CD4-positive, CD25-positive, alpha-beta regulatory T cell (primary cell): ENCODE measurements around the gene LUC7L3. TPM values are rescaled to one million over a fixed set of nuclear protein-coding genes. Genes with fewer than 3 reads are reported as not detected.

Experiments used
- ATAC-seq, 2 donors: fragments of 150-1000 bp; cut with Tn5 transposase; one replicate each; pipeline ENCODE4 v1.10.0; 2021; ENCODE audit warnings: low read depth in 2 of 2, moderate number of reproducible peaks in 2 of 2, moderate library complexity in 1 of 2
- DNase-seq, 3 donors: peaks; one replicate each; pipeline versions ENCODE4 v3.0.0 to v3.0.0-alpha.2; 2012 to 2022; ENCODE audit warnings: mixed read lengths in 1 of 3
- H3K27ac ChIP-seq: one replicate; pipeline ENCODE4 v1.7.0; 2013; ENCODE audit warnings: mild to moderate bottlenecking, low read length; ENCODE audit not compliant: insufficient read depth, poor library complexity, severe bottlenecking
- H3K27me3 ChIP-seq: one replicate; pipeline ENCODE4 v1.7.0; 2013; ENCODE audit warnings: low read length; ENCODE audit not compliant: control insufficient read depth, insufficient read depth
- H3K36me3 ChIP-seq: one replicate; pipeline ENCODE4 v1.7.0; 2013; ENCODE audit warnings: mild to moderate bottlenecking, low read length, moderate library complexity; ENCODE audit not compliant: control insufficient read depth, insufficient read depth
- H3K4me1 ChIP-seq: 2 replicates; pipeline ENCODE4 v1.7.0; 2013; ENCODE audit warnings: mild to moderate bottlenecking, low read length; ENCODE audit not compliant: insufficient read depth, control insufficient read depth, poor library complexity, severe bottlenecking
- H3K4me3 ChIP-seq: one replicate; pipeline ENCODE4 v1.7.0; 2013; ENCODE audit warnings: low read depth, mild to moderate bottlenecking, low read length, moderate library complexity
- H3K9me3 ChIP-seq, 2 experiments: 1 replicate in 1 of 2; 2 replicates in 1 of 2; pipeline ENCODE4 v1.7.0; 2013; ENCODE audit warnings: low read length in 2 of 2, mild to moderate bottlenecking in 1 of 2, moderate library complexity in 1 of 2; ENCODE audit not compliant: control insufficient read depth in 2 of 2
- H3K27ac Mint-ChIP-seq, 3 donors: one replicate each; pipeline ENCODE4 v1.8.0; 2020 to 2022; ENCODE audit warnings: mild to moderate bottlenecking in 3 of 3, mixed read lengths in 3 of 3, moderate library complexity in 2 of 3
- H3K27me3 Mint-ChIP-seq: one replicate; pipeline ENCODE4 v1.8.0; 2022; ENCODE audit warnings: mild to moderate bottlenecking, mixed read lengths
- H3K36me3 Mint-ChIP-seq: one replicate; pipeline ENCODE4 v1.8.0; 2020; ENCODE audit warnings: mixed read lengths
- H3K4me1 Mint-ChIP-seq, 4 donors: one replicate each; pipeline ENCODE4 v1.8.0; 2020 to 2022; ENCODE audit warnings: mixed read lengths in 4 of 4, mild to moderate bottlenecking in 1 of 4
- H3K4me3 Mint-ChIP-seq, 4 donors: one replicate each; pipeline ENCODE4 v1.8.0; 2020 to 2022; ENCODE audit warnings: mild to moderate bottlenecking in 4 of 4, mixed read lengths in 4 of 4, moderate library complexity in 3 of 4
- H3K9me3 Mint-ChIP-seq, 7 donors: one replicate each; pipeline ENCODE4 v1.8.0; 2020 to 2022; ENCODE audit warnings: mixed read lengths in 7 of 7, mild to moderate bottlenecking in 3 of 7, moderate library complexity in 2 of 7
- polyA plus RNA-seq, 4 donors: library from polyadenylated mRNA; unstranded; fragments of 300-500 nt; fragmentation: Illumina TruSeq; gene quantifications; one replicate each; pipeline ENCODE4 v1.2.3, GENCODE V29; 2021
- total RNA-seq: library from RNA; stranded (reverse); gene quantifications from one replicate; pipeline ENCODE4 v1.2.3, GENCODE V29; 2022

Gene LUC7L3
- total and polyA plus RNA-seq, 5 donors from 2014 or later = 44.9 to 143 (median 52.6) TPM

GRCh38 chr17:50688245-50688644 lies 31.2 kb upstream of the LUC7L3 start:
- Histone ChIP-seq H3K36me3 (peaks cover 10% of the 10 kb centered on the region), H3K4me3 (no peak overlapping the region), H3K4me1 (no peaks in the 10 kb centered on the region), H3K9me3 (no peaks in the 10 kb centered on the region), H3K27ac (no peak overlapping the region), H3K27me3 (no peaks in the 10 kb centered on the region)
- H3K4me3 Mint-ChIP-seq = no peak overlapping the region
- H3K4me1 Mint-ChIP-seq = peaks cover 0 to 2% (median 0%) of the 10 kb centered on the region in 4 donors
- H3K27ac Mint-ChIP-seq = no peak overlapping the region
- no peaks in the 10 kb centered on the region for H3K9me3 Mint-ChIP-seq
- H3K27me3 Mint-ChIP-seq = peaks cover 7% of the 10 kb centered on the region
- DNase-seq (no peak), ATAC-seq (no peak)
- no peaks in the 10 kb centered on the region for H3K36me3 Mint-ChIP-seq

- no peak overlapping the region for H3K4me3 ChIP-seq
- Mint-ChIP-seq H3K4me3 (no peak overlapping the region), H3K27ac (peak overlapping the region in 1 of 3 donors; percentile 37), H3K36me3 (peaks cover 1% of the 10 kb centered on the region), H3K4me1 (peaks cover 0 to 2% (median under 1%) of the 10 kb centered on the region in 4 donors), H3K27me3 (peaks cover 7% of the 10 kb centered on the region), H3K9me3 (no peaks in the 10 kb centered on the region)
- DNase-seq = no peak
- ATAC-seq = no peak
- H3K9me3 ChIP-seq = no peaks in the 10 kb centered on the region
- H3K36me3 ChIP-seq = peaks cover 18% of the 10 kb centered on the region
- H3K27me3 ChIP-seq = no peaks in the 10 kb centered on the region
- no peak overlapping the region for H3K27ac ChIP-seq
- H3K4me1 ChIP-seq = no peaks in the 10 kb centered on the region
Measured at GRCh38 chr17:50689251-50689650, 30.2 kb upstream of the LUC7L3 start.

GRCh38 chr17:50689956-50690886 lies 29.2 kb upstream of the LUC7L3 start:
- Mint-ChIP-seq H3K4me1 (peaks cover 0 to 4% (median 3%) of the 10 kb centered on the region in 4 donors), H3K36me3 (peaks cover 5% of the 10 kb centered on the region), H3K9me3 (no peaks in the 10 kb centered on the region), H3K27ac (no peak overlapping the region), H3K4me3 (no peak overlapping the region), H3K27me3 (peaks cover 7% of the 10 kb centered on the region)
- no peaks in the 10 kb centered on the region for H3K9me3 ChIP-seq
- no peak overlapping the region for H3K27ac ChIP-seq
- ATAC-seq (no peak), DNase-seq (no peak)
- no peaks in the 10 kb centered on the region for H3K27me3 ChIP-seq
- H3K4me3 ChIP-seq = no peak overlapping the region
- no peaks in the 10 kb centered on the region for H3K4me1 ChIP-seq
- peaks cover 22% of the 10 kb centered on the region for H3K36me3 ChIP-seq

DNA sequence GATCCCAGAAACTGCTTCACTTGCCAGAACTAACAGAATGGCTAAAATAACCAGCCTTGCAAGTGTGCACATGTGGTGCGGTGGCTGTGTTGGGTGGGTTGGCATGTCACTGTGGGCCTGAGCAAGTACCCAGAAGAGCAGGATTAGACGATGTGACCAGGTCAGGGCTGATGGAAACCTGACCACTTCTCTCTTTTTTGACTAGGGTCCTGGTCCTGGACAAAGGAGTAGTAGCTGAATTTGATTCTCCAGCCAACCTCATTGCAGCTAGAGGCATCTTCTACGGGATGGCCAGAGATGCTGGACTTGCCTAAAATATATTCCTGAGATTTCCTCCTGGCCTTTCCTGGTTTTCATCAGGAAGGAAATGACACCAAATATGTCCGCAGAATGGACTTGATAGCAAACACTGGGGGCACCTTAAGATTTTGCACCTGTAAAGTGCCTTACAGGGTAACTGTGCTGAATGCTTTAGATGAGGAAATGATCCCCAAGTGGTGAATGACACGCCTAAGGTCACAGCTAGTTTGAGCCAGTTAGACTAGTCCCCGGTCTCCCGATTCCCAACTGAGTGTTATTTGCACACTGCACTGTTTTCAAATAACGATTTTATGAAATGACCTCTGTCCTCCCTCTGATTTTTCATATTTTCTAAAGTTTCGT lies 28.4 kb upstream of the LUC7L3 start:
- ATAC-seq (no peak), DNase-seq (no peak)
- H3K4me1 Mint-ChIP-seq = peaks cover 2 to 4% (median 3%) of the 10 kb centered on the region in 4 donors
- Histone ChIP-seq H3K27ac (no peak overlapping the region), H3K27me3 (no peaks in the 10 kb centered on the region), H3K4me1 (no peaks in the 10 kb centered on the region), H3K4me3 (no peak overlapping the region), H3K9me3 (no peaks in the 10 kb centered on the region), H3K36me3 (peaks cover 30% of the 10 kb centered on the region)
- peaks cover 7% of the 10 kb centered on the region for H3K27me3 Mint-ChIP-seq
- H3K4me3 Mint-ChIP-seq = no peak overlapping the region
- no peaks in the 10 kb centered on the region for H3K9me3 Mint-ChIP-seq
- H3K36me3 Mint-ChIP-seq = peaks cover 12% of the 10 kb centered on the region
- H3K27ac Mint-ChIP-seq = peak overlapping the region in 2 of 3 donors; percentile 3 to 27

- Mint-ChIP-seq H3K9me3 (no peaks in the 10 kb centered on the region), H3K27me3 (no peaks in the 10 kb centered on the region), H3K27ac (peak overlapping the region; percentile 3 to 60 (median 27)), H3K4me1 (peaks cover 2 to 4% (median 4%) of the 10 kb centered on the region in 4 donors), H3K36me3 (peaks cover 18% of the 10 kb centered on the region), H3K4me3 (no peak overlapping the region)
- DNase-seq (no peak), ATAC-seq (no peak)
- Histone ChIP-seq H3K9me3 (no peaks in the 10 kb centered on the region), H3K27me3 (no peaks in the 10 kb centered on the region), H3K4me3 (no peak overlapping the region), H3K27ac (no peak overlapping the region), H3K4me1 (no peaks in the 10 kb centered on the region), H3K36me3 (peaks cover 38% of the 10 kb centered on the region)
Measured at GRCh38 chr17:50691550-50692447, 27.6 kb upstream of the LUC7L3 start.

DNA sequence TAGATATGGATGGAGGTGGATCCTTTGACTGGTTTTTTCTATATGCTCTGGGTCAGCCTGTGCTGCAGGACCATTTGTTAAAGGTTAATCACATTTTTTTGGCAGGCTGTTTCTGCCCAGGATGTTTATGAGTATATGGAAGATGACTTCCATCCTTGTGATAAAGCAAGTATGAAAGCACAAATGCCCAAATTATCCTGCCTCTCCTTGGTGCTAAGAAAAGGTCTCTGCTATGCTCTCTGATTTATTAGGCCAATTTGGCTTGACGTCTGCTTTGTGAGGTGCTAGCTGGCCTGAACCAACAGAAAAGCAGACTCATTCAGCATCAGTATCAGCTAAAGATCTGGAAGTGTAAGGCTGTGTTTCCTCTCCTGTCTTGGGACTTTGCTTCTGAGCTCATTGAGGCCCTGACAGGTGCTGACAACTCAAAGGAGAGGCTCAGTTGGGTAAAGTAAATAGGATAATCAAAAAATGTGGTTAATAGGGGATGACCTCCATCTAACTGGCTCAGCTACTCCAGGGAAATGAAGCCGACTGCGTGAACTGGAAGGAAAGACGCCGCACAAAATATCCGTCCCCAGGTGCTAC lies 26.9 kb upstream of the LUC7L3 start:
- Mint-ChIP-seq H3K9me3 (no peaks in the 10 kb centered on the region), H3K4me1 (peaks cover 6 to 12% (median 8%) of the 10 kb centered on the region in 4 donors), H3K27ac (no peak overlapping the region), H3K27me3 (no peaks in the 10 kb centered on the region), H3K36me3 (peaks cover 23% of the 10 kb centered on the region), H3K4me3 (no peak overlapping the region)
- Histone ChIP-seq H3K9me3 (no peaks in the 10 kb centered on the region), H3K4me1 (no peaks in the 10 kb centered on the region), H3K27me3 (no peaks in the 10 kb centered on the region), H3K27ac (no peak overlapping the region), H3K4me3 (no peak overlapping the region), H3K36me3 (peaks cover 46% of the 10 kb centered on the region)
- ATAC-seq (no peak), DNase-seq (no peak)

GRCh38 chr17:50693036-50693682 lies 26.2 kb upstream of the LUC7L3 start:
- Histone ChIP-seq H3K4me1 (no peaks in the 10 kb centered on the region), H3K27me3 (no peaks in the 10 kb centered on the region), H3K36me3 (peaks cover 51% of the 10 kb centered on the region), H3K27ac (no peak overlapping the region), H3K4me3 (no peak overlapping the region), H3K9me3 (no peaks in the 10 kb centered on the region)
- H3K36me3 Mint-ChIP-seq = peaks cover 25% of the 10 kb centered on the region
- peaks cover 11 to 15% (median 12%) of the 10 kb centered on the region in 4 donors for H3K4me1 Mint-ChIP-seq
- no peaks in the 10 kb centered on the region for H3K27me3 Mint-ChIP-seq
- H3K4me3 Mint-ChIP-seq = no peak overlapping the region
- no peaks in the 10 kb centered on the region for H3K9me3 Mint-ChIP-seq
- ATAC-seq (no peak), DNase-seq (no peak)
- H3K27ac Mint-ChIP-seq = no peak overlapping the region
